MG63 (cell line): ENCODE measurements around the gene POTEI. TPM values are rescaled to one million over a fixed set of nuclear protein-coding genes. Genes with fewer than 3 reads are reported as not detected.
"Not testable (repeated sequence)": the region's sequence is repeated elsewhere in the genome, so short reads cannot be mapped to it uniquely, and the experiment has no call there.

Source experiments
- DNase-seq: peaks from one replicate; pipeline ENCODE4 v3.0.0-alpha.2; 2020
- H3K27me3 ChIP-seq: fragments of 250-450 bp; sonication (Bioruptor Pico); 2 replicates; pipeline ENCODE4 v1.5.1; 2020; ENCODE audit warnings: mild to moderate bottlenecking, moderate library complexity
- H3K36me3 ChIP-seq: fragments of 250-450 bp; sonication (Bioruptor Pico); 2 replicates; pipeline ENCODE4 v1.5.1; 2020; ENCODE audit warnings: mild to moderate bottlenecking, moderate library complexity
- H3K4me3 ChIP-seq: fragments of 250-450 bp; sonication (Bioruptor Pico); 2 replicates; pipeline ENCODE4 v1.5.1; 2020; ENCODE audit warnings: mild to moderate bottlenecking, moderate library complexity
- H3K9me3 ChIP-seq: fragments of 250-450 bp; sonication (Bioruptor Pico); 2 replicates; pipeline ENCODE4 v1.5.1; 2020; ENCODE audit warnings: mild to moderate bottlenecking, moderate library complexity
- total RNA-seq: library from RNA; depleted of rRNA; stranded (reverse); fragments of >200 nt; shearing (Covaris generic); gene quantifications from 2 replicates; pipeline ENCODE4 v1.2.3, GENCODE V29; 2014; ENCODE audit warnings: low replicate concordance; rRNA removed

Gene POTEI
- total RNA-seq, 1 experiment from 2014 or later: 0.13 TPM

GRCh38 chr2:130511747-130512451 is 2.8 kb upstream of the POTEI start:
- not testable (repeated sequence) for H3K36me3 ChIP-seq, DNase-seq, H3K9me3 ChIP-seq, H3K27me3 ChIP-seq, H3K4me3 ChIP-seq

GRCh38 chr2:130510807-130511746 is 1.9 kb upstream of the POTEI start:
- not testable (repeated sequence) for H3K4me3 ChIP-seq, DNase-seq, H3K36me3 ChIP-seq, H3K9me3 ChIP-seq, H3K27me3 ChIP-seq

- H3K27me3 ChIP-seq, H3K9me3 ChIP-seq, DNase-seq, H3K36me3 ChIP-seq, H3K4me3 ChIP-seq: not testable (repeated sequence)
Measured at GRCh38 chr2:130491073-130491472, 18.1 kb downstream of the POTEI start.

DNA sequence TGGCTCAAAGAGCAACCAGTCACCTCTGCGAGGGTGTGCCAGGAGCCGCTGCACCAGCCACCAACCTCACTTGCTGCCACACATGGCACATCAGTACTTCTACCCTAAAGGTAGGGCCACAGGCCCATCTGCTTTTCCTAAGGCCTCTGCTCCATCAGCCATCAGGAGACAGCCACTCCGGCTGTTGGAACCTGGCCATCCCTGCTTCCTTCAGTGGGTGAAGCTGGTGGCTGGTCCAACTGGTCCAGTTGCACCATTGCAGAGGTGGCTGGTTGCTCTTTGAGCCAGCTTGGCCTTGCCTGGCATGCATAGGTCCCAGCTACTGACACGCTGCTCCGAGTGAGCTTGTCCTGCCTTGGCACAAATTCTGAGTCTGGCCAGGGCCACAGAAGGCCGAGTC is 53.7 kb downstream of the POTEI start:
- not testable (repeated sequence) for H3K27me3 ChIP-seq, H3K9me3 ChIP-seq, DNase-seq, H3K36me3 ChIP-seq, H3K4me3 ChIP-seq

DNA sequence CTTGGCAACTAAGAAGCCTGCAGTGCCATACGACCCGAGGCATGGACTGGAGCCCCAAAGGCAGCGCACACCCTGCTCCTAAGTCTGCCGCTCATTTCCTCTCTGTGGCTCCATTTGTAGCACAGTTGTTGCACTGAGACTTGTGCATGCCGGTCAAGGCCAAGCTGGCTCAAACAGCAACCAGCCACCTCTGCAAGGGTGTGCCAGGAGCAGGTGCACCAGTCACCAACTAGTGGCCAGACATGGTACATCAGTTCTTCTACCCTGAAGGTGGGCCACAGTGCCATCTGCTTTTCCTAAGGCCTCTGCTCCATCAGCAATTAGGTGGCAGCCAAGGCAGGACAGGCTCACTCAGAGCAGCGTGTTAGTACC is 54.4 kb downstream of the POTEI start:
- not testable (repeated sequence) for H3K36me3 ChIP-seq, H3K27me3 ChIP-seq, H3K4me3 ChIP-seq, H3K9me3 ChIP-seq, DNase-seq

- not testable (repeated sequence) for H3K36me3 ChIP-seq, H3K4me3 ChIP-seq, H3K9me3 ChIP-seq, DNase-seq, H3K27me3 ChIP-seq
Measured at GRCh38 chr2:130453955-130454711, 55.0 kb downstream of the POTEI start.

DNA sequence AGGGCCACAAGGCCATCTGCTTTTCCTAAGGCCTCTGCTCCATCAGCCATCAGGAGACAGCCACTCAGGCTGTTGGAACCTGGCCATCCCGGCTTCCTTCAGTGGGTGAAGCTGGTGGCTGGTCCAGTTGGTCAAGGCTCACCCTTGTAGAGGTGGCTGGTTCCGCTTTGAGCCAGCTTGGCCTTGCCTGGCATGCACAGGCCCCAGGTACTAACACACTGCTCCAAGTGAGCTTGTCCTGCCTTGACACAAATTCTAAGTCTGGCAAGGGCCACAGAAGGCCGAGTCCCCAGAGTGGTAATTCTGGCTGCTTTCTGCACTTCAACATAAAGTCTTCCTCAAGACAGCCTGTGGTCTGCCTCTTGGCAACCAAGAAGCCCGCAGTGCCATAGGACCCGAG is 56.2 kb downstream of the POTEI start:
- not testable (repeated sequence) for H3K4me3 ChIP-seq, DNase-seq, H3K36me3 ChIP-seq, H3K27me3 ChIP-seq, H3K9me3 ChIP-seq

- not testable (repeated sequence) for H3K27me3 ChIP-seq, DNase-seq
Measured at GRCh38 chr2:130451823-130452222, 57.3 kb downstream of the POTEI start.

GRCh38 chr2:130451278-130451677 is 57.9 kb downstream of the POTEI start:
- not testable (repeated sequence) for H3K27me3 ChIP-seq, DNase-seq, H3K9me3 ChIP-seq, H3K4me3 ChIP-seq, H3K36me3 ChIP-seq

More at GRCh38 chr2:130451823-130452222, 57.3 kb downstream of the POTEI start:
- not testable (repeated sequence) for H3K4me3 ChIP-seq, H3K9me3 ChIP-seq, H3K36me3 ChIP-seq

- not testable (repeated sequence) for H3K36me3 ChIP-seq, DNase-seq, H3K27me3 ChIP-seq, H3K4me3 ChIP-seq, H3K9me3 ChIP-seq
Measured at GRCh38 chr2:130450366-130450765, 58.8 kb downstream of the POTEI start.

- H3K4me3 ChIP-seq: not testable (repeated sequence)
Measured at GRCh38 chr2:130427631-130428030, 81.5 kb downstream of the POTEI start.

DNA sequence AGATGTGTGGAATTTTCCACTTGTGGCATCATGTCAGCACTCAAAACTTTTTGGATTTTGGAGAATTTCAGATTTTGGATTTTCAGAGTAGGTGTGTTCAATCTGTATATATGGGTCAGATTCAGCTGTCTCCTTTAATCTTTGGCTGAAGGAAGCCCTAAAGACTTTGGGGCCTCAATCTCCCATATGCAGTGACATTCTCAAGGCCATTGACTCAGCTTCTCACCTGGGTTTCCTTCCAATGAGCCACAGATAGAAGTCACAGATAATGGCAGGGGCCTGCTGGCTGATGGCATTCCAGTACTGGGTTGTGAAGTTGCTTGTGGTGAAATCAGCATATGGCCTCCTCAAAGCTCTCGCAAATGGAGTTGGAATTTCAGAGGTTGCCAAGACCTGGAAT is 90.3 kb downstream of the POTEI start:
- DNase-seq, H3K9me3 ChIP-seq, H3K27me3 ChIP-seq, H3K36me3 ChIP-seq, H3K4me3 ChIP-seq: not testable (repeated sequence)

More at GRCh38 chr2:130427631-130428030, 81.5 kb downstream of the POTEI start:
- not testable (repeated sequence) for H3K36me3 ChIP-seq, H3K9me3 ChIP-seq, H3K27me3 ChIP-seq
- DNase-seq: peak; percentile 44

DNA sequence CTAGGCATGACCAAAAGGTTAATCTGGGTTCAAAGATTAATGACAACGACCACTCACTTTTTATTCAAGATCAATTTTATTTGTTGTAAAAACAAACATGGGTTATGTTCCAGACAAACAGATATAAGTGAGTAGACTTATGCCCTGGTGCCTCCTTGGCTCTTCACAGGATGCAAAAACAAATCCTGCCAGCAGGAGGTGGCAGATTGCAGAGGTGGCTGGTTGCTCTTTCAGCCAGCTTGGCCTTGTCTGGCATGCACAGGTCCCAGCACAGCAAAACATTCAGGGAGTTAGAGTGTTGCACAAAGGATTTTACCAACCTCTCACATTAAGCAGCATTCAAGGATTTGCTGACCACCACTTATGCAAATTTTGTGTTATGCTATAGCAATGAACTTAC is 92.4 kb downstream of the POTEI start:
- H3K36me3 ChIP-seq, H3K4me3 ChIP-seq, DNase-seq, H3K9me3 ChIP-seq, H3K27me3 ChIP-seq: not testable (repeated sequence)

Other genes starting within 250 kb of the POTEI start
- 115 and 179 TPM in 2 replicates for gene IMP4, start 166.4 kb downstream of the POTEI start, total RNA-seq
- gene PTPN18, start 153.3 kb downstream of the POTEI start, total RNA-seq: 8.4 and 66.1 TPM in 2 replicates
- gene CFC1B, start 11.9 kb upstream of the POTEI start, total RNA-seq: not detected in 2 replicates
- not detected in 2 replicates for gene CFC1, start 90.2 kb upstream of the POTEI start, total RNA-seq
- gene POTEJ, start 102.1 kb upstream of the POTEI start, total RNA-seq: not detected in 2 replicates
- gene GPR148, start 219.7 kb upstream of the POTEI start, total RNA-seq: not detected in 2 replicates
- gene AMER3, start 246.2 kb upstream of the POTEI start, total RNA-seq: not detected in 2 replicates